ENCODE results near the gene STK32B. TPM values are rescaled to one million over a fixed set of nuclear protein-coding genes. Genes with fewer than 3 reads are reported as not detected.

Gene STK32B
- total RNA-seq, 6 donors from 2014 or later = 0.22 to 3.4 (median 1.0) TPM

- H3K4me3 ChIP-seq = no peak overlapping the region
- no peaks in the 10 kb centered on the region for H3K36me3 ChIP-seq
- no peaks in the 10 kb centered on the region for H3K9me3 ChIP-seq
- no peak for ATAC-seq (ENCODE audit: low FRiP score in 2 of 2)
- DNase-seq = no peak
- no peak for TF ChIP-seq POLR2AphosphoS5 (IDR thresholded peaks at IDR 0.05)
- no peak for TF ChIP-seq POLR2A (IDR thresholded peaks at IDR 0.05)
- no peak for TF ChIP-seq CTCF (IDR thresholded peaks at IDR 0.05)
- no peak for TF ChIP-seq EP300 (IDR thresholded peaks at IDR 0.05)
- peaks cover 0 to 7% (median 4%) of the 10 kb centered on the region in 4 donors for H3K4me1 ChIP-seq
- H3K27ac ChIP-seq = no peak overlapping the region
- 29 to 41% methylated on average over 2 of the region's 2 CpGs for WGBS, 2 donors
- no peaks in the 10 kb centered on the region for H3K27me3 ChIP-seq
Measured at GRCh38 chr4:5018096-5018495, 33.2 kb upstream of the STK32B start.

GRCh38 chr4:5018603-5019002, 32.7 kb upstream of the STK32B start:
- H3K4me3 ChIP-seq = no peak overlapping the region
- ATAC-seq (ENCODE audit: low FRiP score in 2 of 2) = no peak
- TF ChIP-seq CTCF (IDR thresholded peaks at IDR 0.05) = no peak
- no peak for TF ChIP-seq POLR2A (IDR thresholded peaks at IDR 0.05)
- no peak for TF ChIP-seq EP300 (IDR thresholded peaks at IDR 0.05)
- TF ChIP-seq POLR2AphosphoS5 (IDR thresholded peaks at IDR 0.05) = no peak

DNA sequence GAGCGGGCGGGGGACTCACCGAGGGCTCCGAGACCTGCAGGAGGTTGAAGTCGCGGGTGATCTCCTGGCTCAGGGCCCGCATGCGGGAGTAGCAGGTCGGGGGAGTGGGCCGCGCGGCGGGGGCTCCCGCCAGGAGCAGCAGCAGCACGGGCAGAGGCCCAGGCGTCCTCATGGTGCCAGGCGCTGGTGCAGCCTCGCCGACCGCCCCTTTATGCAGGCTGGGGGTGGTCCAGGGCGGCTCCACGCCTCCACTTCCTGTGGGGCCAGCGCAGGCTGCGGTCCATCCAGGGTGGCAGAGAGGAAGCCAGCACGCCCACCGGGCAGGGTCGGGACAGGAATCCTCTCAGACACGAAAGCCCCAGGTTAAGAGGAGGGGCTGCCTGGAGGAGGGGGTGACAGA, 32.0 kb upstream of the STK32B start, which contains the start of gene CYTL1:
TSS of gene CYTL1 (minus strand) at position 185 of the 400 bp plus-strand sequence. CDS start at position 172, 13 bp downstream.
- H3K4me3 ChIP-seq = peak within 1 kb of the TSS in 1 of 4 donors; percentile 19
- H3K4me1 ChIP-seq = peaks cover 0 to 7% (median 4%) of the 10 kb centered on the region in 4 donors
- TF ChIP-seq POLR2A (IDR thresholded peaks at IDR 0.05) (no peak), POLR2AphosphoS5 (IDR thresholded peaks at IDR 0.05) (no peak), EP300 (IDR thresholded peaks at IDR 0.05) (no peak), CTCF (IDR thresholded peaks at IDR 0.05) (no peak)
- H3K9me3 ChIP-seq = no peaks in the 10 kb centered on the region
- H3K36me3 ChIP-seq = no peaks in the 10 kb centered on the region
- H3K27me3 ChIP-seq = no peaks in the 10 kb centered on the region
- H3K27ac ChIP-seq = no peak within 1 kb of the TSS
- DNase-seq (peak in 1 of 2 donors; percentile 83), ATAC-seq (ENCODE audit: low FRiP score in 2 of 2) (peak in 1 of 2 donors; percentile 20)
- 6 to 12% methylated on average over 18 to 28 of the region's 28 CpGs for WGBS, 2 donors

More at GRCh38 chr4:5018603-5019002, 32.7 kb upstream of the STK32B start:
- peaks cover 0 to 7% (median 4%) of the 10 kb centered on the region in 4 donors for H3K4me1 ChIP-seq
- no peaks in the 10 kb centered on the region for H3K9me3 ChIP-seq
- no peaks in the 10 kb centered on the region for H3K27me3 ChIP-seq
- no peak overlapping the region for H3K27ac ChIP-seq
- WGBS, 2 donors = 30 to 40% methylated on average over 6 of the region's 6 CpGs
- DNase-seq = no peak
- no peaks in the 10 kb centered on the region for H3K36me3 ChIP-seq

DNA sequence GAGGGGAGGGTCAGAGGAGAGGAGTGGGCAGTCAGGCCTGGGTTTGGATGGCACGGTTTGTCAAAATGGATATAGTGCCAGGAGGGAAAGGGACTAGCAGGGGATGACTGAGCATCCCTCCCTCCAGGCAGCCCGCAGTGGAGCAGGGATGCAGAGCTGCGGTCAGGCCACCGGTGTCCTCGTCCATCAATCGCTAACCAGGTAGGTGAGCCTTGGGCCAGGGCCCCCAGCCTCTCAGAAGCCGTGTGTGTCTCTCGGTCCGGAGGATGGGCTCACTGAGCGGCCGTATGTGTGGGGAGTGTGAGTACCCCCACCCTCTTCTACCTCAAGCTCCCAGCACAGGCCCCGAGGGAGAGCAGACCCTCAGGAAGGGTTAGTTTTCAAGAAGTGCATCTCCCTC, 31.5 kb upstream of the STK32B start:
- Histone ChIP-seq H3K4me3 (no peak overlapping the region), H3K27me3 (no peaks in the 10 kb centered on the region), H3K4me1 (peaks cover 0 to 7% (median 4%) of the 10 kb centered on the region in 4 donors), H3K36me3 (no peaks in the 10 kb centered on the region), H3K9me3 (no peaks in the 10 kb centered on the region), H3K27ac (no peak overlapping the region)
- DNase-seq = peak in 1 of 2 donors; percentile 36
- peak in 1 of 2 donors; percentile 58 for ATAC-seq (ENCODE audit: low FRiP score in 2 of 2)
- WGBS, 2 donors = 84 to 87% methylated on average over 6 to 12 of the region's 12 CpGs
- TF ChIP-seq EP300 (IDR thresholded peaks at IDR 0.05) (no peak), POLR2A (IDR thresholded peaks at IDR 0.05) (no peak), POLR2AphosphoS5 (IDR thresholded peaks at IDR 0.05) (no peak), CTCF (IDR thresholded peaks at IDR 0.05) (no peak)

- TF ChIP-seq CTCF (IDR thresholded peaks at IDR 0.05) (no peak), POLR2AphosphoS5 (IDR thresholded peaks at IDR 0.05) (no peak), POLR2A (IDR thresholded peaks at IDR 0.05) (no peak), EP300 (IDR thresholded peaks at IDR 0.05) (no peak)
- Histone ChIP-seq H3K9me3 (no peaks in the 10 kb centered on the region), H3K27me3 (no peaks in the 10 kb centered on the region), H3K36me3 (no peaks in the 10 kb centered on the region), H3K27ac (no peak overlapping the region), H3K4me1 (peaks cover 0 to 7% (median 4%) of the 10 kb centered on the region in 4 donors), H3K4me3 (no peak overlapping the region)
- DNase-seq (no peak), ATAC-seq (ENCODE audit: low FRiP score in 2 of 2) (no peak)
- WGBS, 2 donors = 83 to 85% methylated on average over 1 of the region's 1 CpG
Measured at GRCh38 chr4:5020341-5020740, 30.9 kb upstream of the STK32B start.

Data from upper lobe of left lung (tissue), 6 donors.